ENCODE results near the gene MED15.
"Not testable (repeated sequence)": the region's sequence is repeated elsewhere in the genome, so short reads cannot be mapped to it uniquely, and the experiment has no call there.

Gene MED15

DNA sequence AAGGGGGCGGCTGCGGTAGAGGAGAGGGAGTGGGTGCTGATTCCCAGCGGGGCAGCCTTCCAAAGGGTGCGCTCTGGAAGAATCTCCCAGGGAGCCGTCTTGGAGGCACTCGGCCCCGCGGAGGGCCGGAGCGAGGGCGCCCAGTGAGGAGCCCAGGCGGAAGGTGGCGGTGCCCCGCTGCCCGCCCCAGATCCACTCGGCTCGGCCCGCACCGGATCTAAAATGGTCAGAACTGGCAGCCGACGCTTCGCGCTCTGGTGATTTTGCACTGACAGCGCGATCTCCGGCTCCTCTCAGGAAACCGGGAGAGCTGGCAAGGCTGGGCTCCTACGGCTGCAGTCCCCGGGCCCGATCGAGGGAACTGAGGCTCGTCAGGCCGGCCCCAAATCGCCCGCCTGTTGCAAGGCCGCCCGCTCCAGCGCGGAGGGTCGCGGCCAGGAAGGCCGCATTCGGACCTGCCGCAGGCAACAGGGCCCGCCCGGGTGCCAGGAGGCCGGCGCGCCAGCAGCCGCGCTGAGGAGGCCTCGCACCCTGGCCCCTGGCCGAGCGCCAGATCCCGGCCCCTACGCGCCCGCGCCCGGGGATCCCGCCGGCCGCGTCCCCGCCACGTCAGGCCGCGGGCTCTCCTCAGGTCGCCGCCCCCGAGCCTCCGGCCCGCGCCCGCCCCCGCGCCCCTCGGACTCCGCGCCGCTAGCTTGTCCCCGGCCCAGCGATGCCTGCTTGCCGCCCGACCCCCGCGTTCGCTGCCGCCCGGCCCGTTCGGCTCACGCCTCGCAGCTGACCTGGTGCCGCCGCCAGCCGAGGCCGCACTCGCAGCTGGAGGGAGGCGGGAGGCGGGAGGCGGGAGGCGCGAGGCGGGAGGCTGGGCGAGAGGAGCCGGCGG is 12.2 kb upstream of the MED15 start, which contains the start of gene KLHL22:
TSS of gene KLHL22 (minus strand) at position 818 of the 883 bp plus-strand sequence. CDS start 6,584 bp downstream, outside the sequence.
- ATAC-seq (peak; percentile 51), DNase-seq (ENCODE audit: low spot score in 2 of 2) (peak; percentile 7 to 61)
- Mint-ChIP-seq H3K4me3 (peak within 1 kb of the TSS; percentile 90), H3K27ac (peak within 1 kb of the TSS; percentile 75), H3K36me3 (peaks cover 11% of the 10 kb centered on the region), H3K4me1 (peaks cover 34% of the 10 kb centered on the region), H3K9me3 (no peaks in the 10 kb centered on the region)

DNA sequence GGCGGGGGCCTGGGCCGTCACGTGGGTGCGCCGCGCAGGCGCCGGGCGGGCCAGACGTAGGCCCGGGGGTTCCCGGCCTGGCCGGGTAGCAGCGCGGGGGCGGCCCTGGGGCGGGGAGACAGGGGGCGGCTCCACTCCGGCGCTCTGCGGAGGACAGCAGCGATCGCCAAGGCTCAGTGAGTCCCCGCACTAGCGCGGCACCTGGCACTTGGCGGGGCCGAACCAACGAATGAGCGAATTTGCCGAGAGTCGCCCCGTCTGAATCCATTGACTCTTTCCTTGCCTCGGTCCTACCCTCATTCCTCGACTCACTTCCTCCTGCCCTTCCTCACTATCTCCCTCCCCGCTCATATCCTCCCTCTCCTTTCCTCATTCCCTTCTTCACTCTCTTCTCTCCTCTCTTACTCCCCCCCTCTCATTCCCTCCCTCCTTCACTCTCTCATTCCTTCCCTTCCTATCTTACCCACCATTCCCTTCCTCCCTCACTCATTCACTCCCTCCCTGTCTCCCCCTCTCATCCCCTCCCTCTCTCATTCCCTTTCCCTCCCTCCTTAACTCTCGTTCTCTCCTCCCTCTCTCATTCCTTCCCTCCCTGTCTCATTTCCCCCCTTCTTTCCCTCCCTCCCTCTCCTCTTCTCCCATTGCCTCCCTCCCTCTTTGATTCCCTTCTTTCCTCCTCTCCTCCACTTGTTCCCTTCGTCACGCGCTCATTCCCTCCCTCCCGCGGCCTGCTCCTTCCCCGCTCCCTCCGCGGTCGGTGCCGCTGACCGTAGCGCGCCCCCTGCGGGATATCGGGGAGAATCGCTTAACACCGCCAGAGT is 11.3 kb upstream of the MED15 start:
- peak; percentile 93 to 95 for DNase-seq (ENCODE audit: low spot score in 2 of 2)
- Mint-ChIP-seq H3K36me3 (peaks cover 11% of the 10 kb centered on the region), H3K4me1 (peaks cover 34% of the 10 kb centered on the region), H3K4me3 (peak overlapping the region; percentile 90), H3K9me3 (no peaks in the 10 kb centered on the region), H3K27ac (peak overlapping the region; percentile 75)
- ATAC-seq, result peak; percentile 97

DNA sequence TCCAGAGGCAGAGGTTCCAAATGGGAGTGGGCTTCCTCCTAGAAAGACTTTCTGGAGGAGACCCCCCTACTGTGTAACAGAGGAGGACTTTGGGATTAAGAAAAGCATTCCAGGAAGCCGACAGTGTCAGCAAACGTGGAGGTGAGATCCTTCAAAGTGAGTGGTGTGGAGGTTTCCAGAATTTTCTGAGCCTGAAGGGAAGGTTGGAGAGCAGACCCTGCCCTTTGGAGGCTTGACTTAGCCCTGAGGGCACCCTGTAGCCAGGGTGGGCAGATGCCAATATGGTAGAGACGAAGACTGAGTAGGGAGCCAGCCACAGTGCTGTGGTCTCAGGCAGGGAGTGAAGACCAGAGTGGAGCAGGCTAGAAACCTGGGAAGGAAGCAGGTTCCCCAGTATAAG is 10.0 kb upstream of the MED15 start:
- H3K4me1 Mint-ChIP-seq, result peaks cover 25% of the 10 kb centered on the region
- no peak overlapping the region for H3K4me3 Mint-ChIP-seq
- no peaks in the 10 kb centered on the region for H3K9me3 Mint-ChIP-seq
- DNase-seq (ENCODE audit: low spot score in 2 of 2) (no peak), ATAC-seq (no peak)
- H3K36me3 Mint-ChIP-seq, result peaks cover 11% of the 10 kb centered on the region
- peak overlapping the region; percentile 17 for H3K27ac Mint-ChIP-seq

DNA sequence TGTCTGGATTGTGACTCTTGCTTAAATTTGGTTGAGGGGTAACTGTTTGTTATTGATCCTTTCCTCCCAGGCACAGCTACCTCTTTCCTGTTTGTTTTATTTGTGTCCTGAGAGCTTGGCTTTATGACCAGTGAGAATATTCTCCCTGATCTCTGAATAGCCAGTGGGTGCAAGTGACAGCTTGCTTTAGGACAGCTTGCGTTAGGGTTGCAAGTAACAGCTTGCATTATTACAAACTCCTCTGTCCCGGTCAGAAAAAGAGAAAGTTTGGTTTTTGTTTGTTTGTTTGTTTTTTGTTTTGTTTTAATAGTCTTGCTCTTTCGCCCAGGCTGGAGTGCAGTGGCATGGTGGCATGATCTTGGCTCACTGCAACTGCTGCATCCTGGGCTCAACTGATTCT is 8.5 kb upstream of the MED15 start:
- ATAC-seq (no peak), DNase-seq (ENCODE audit: low spot score in 2 of 2) (no peak)
- peaks cover 11% of the 10 kb centered on the region for H3K36me3 Mint-ChIP-seq
- no peaks in the 10 kb centered on the region for H3K9me3 Mint-ChIP-seq
- no peak overlapping the region for H3K27ac Mint-ChIP-seq
- H3K4me1 Mint-ChIP-seq, result peaks cover 18% of the 10 kb centered on the region
- H3K4me3 Mint-ChIP-seq, result no peak overlapping the region

DNA sequence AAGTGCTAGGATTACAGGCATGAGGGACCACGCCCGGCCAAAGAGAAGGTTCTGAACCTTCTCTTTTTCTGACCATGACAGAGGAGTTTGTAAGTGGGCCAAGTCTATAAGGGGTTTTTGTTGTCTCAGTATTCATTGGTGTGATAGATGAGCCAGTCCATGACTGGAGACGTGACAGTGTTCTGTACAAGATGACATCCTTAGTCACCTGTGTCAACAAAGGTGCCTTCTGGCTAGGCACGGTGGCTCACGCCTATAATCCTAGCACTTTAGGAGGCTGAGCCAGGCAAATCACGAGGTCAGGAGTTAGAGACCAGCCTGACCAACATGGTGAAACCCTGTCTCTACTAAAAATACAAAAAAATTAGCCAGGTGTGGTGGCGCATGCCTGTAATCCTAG is 7.6 kb upstream of the MED15 start:
- peaks cover 11% of the 10 kb centered on the region for H3K36me3 Mint-ChIP-seq
- H3K9me3 Mint-ChIP-seq, result no peaks in the 10 kb centered on the region
- H3K4me3 Mint-ChIP-seq, result no peak overlapping the region
- peaks cover 12% of the 10 kb centered on the region for H3K4me1 Mint-ChIP-seq
- no peak for ATAC-seq
- no peak for DNase-seq (ENCODE audit: low spot score in 2 of 2)
- H3K27ac Mint-ChIP-seq, result no peak overlapping the region

DNA sequence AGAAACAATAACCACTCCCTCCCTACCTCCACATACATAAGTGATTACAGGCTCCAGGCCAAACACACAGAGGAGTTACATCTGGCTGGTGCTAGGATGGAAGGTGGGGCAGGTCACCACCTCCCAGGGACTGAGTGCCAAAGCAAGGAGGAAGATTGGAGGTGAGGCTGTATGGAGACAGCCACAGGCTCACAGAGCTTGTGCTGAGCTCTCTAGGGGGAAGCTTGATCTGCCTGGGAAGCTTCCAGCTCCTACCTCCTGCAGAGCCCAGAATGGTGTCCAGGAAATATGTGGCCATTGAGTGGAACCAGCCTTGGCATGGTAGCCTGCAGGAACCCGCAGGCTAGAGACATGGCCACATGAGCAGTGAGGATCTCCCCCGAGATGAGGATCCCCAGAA is 3.6 kb upstream of the MED15 start:
- ATAC-seq, result no peak
- Mint-ChIP-seq H3K4me3 (no peak overlapping the region), H3K27ac (no peak overlapping the region), H3K9me3 (no peaks in the 10 kb centered on the region), H3K4me1 (peaks cover 17% of the 10 kb centered on the region), H3K36me3 (peaks cover 22% of the 10 kb centered on the region)
- DNase-seq (ENCODE audit: low spot score in 2 of 2), result no peak

DNA sequence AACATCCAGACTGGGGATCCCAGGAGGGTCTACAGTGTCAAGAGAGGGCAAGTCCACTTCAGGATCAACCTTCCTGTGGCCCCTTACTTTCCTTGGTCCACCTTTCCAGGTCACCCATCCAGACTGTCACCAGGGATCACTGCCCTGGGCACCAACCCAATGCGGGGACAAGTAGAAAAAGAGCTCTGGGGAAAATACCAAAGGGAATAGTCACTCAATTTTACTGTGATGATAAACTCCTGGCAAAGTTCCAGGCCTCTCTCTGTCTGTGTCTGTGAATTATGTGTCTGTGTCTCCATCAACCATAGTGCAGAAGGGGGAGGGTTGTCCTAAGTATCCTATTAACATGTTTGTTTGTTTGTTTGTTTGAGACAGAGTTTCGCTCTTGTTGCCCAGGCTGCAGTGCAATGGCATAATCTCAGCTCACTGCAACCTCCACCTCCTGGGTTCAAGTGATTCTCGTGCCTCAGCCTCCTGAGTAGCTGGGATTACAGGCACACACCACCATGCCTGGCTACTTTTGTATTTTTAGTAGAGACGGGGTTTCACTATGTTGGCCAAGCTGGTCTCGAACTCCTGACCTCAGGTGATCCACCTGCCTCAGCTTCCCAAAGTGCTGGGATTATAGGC is 3.0 kb upstream of the MED15 start:
- not testable (repeated sequence) for ATAC-seq; H3K4me3 Mint-ChIP-seq; H3K27ac Mint-ChIP-seq; H3K9me3 Mint-ChIP-seq; DNase-seq (ENCODE audit: low spot score in 2 of 2)
- Mint-ChIP-seq H3K36me3 (peaks cover 23% of the 10 kb centered on the region), H3K4me1 (peaks cover 23% of the 10 kb centered on the region)

DNA sequence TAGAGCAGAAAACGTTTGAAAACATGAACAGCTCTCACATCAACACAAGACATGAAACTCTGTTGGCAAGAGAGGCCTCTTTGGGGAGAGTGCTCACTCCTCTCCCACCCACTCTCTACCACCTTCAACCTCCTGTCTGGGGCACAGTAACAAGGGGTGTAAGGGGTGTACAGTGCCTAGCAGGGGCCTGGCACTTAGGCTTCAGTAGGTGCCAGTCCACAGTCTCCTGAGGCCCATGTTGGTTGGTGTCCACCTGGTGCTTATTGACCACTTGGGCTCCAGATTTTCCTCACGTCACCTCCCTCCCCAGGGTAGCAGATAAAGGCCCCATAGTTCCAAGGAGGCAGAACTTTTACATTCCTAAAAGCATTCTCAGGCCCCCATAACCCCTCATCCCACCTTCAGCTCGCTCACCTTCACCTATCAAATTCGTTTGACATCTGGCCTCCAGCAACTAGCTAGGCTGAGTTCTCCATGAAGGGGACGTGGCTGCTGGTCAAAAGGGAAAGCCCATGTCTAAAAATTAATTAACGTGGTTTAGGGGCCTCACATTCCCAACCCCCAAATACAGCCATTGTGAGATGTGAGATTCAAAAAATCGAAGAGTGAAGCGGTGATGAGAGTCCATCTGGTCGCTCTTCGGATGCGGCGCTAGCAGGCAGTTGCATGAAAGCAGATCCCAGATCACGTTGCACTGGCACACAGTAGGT is 712 bp upstream of the MED15 start:
- no peak for ATAC-seq
- H3K27ac Mint-ChIP-seq, result peak overlapping the region; percentile 97
- H3K4me1 Mint-ChIP-seq, result peaks cover 46% of the 10 kb centered on the region
- DNase-seq (ENCODE audit: low spot score in 2 of 2), result no peak
- H3K36me3 Mint-ChIP-seq, result peaks cover 44% of the 10 kb centered on the region
- H3K9me3 Mint-ChIP-seq, result no peaks in the 10 kb centered on the region
- H3K4me3 Mint-ChIP-seq, result peak overlapping the region; percentile 88

DNA sequence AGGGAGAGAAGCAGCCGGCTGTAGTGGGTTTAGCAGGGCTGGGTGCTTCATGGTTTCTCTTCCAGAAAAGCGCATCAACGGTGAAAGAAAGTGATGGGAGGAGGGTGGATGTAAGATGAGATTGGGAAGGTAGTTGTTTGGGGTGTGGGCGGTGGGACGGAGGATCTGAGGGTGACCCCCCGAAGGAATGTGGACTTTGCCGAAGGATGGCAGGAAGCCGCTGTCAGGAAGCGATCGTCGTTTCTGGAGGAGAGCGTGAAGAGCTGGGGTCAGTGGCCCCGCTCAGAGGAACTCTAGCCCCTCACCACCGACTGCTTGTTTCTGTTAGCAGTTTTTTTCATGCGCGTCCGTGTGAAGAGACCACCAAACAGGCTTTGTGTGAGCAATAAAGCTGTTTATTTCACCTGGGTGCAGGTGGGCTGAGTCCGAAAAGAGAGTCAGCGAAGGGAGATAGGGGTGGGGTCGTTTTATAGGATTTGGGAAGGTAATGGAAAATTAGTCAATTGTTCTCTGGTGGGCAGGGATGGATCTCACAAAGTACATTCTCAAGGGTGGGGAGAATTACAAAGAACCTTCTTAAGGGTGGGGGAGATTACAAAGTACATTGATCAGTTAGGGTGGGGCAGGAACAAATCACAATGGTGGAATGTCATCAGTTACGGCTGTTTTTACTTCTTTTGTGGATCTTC is 801 bp downstream of the MED15 start:
- not testable (repeated sequence) for H3K9me3 Mint-ChIP-seq; ATAC-seq; DNase-seq (ENCODE audit: low spot score in 2 of 2)
- Mint-ChIP-seq H3K4me3 (peak overlapping the region; percentile 88), H3K36me3 (peaks cover 56% of the 10 kb centered on the region), H3K4me1 (peaks cover 56% of the 10 kb centered on the region), H3K27ac (peak overlapping the region; percentile 97)

DNA sequence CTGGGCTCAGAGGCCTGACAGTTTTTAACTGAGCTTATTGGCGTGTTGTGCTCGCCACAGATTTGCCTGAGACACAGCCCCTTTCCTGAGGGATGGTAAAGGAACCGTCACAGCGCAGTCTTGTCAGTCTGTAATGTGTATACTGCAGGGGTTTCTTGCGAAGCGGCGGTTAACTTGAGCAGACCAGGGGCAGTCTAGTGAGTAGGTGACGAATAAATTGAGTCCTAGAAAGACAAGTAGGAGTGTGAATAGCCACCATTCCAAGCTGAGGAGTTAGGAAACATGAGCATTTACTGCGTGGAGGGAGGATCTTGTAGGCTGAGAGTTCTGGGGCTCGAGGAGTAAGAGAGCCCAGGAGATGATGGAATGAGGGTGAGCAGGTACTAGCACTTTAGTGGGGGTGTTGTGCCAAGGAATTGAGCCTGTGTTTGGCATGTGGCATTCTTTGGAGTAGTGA is 1.4 kb downstream of the MED15 start:
- Mint-ChIP-seq H3K4me3 (peak overlapping the region; percentile 88), H3K27ac (peak overlapping the region; percentile 97), H3K4me1 (peaks cover 62% of the 10 kb centered on the region)

DNA sequence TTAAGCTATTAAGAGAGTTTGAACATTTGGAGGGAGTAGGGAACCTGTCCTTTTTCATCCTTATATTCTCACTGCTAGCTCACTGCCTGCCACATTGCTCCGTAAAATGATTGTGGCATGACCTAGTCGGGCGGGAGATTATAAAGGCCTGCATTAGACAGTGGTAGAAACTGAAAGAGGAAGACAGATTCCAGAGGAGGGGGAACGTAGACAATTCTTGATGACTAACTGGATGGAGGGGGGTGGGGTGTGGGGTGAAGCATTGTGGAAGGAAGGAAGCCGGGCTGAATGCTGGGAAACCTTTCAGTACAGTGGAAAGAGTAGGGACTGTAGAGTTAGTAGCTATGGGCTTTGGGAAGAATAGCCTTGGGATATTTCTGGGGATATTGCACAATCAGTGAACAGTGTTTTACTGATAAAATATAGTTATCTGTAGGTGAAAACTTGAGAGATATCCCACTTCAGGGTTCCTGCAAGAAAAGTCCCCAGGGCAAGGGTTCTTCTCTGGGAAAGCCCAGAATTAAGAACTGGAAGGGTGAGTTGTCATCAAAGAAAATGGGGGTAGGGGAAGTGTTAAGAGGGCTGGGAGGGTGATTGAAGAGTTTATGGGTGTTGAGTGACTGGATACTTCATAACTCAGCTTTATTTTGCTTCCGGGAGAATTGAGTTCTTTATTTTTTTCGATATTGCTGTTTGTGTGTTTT is 2.1 kb downstream of the MED15 start:
- ATAC-seq (peak; percentile 48), DNase-seq (ENCODE audit: low spot score in 2 of 2) (no peak)
- H3K9me3 Mint-ChIP-seq, result no peaks in the 10 kb centered on the region
- peak overlapping the region; percentile 88 for H3K4me3 Mint-ChIP-seq
- peaks cover 68% of the 10 kb centered on the region for H3K4me1 Mint-ChIP-seq
- peaks cover 68% of the 10 kb centered on the region for H3K36me3 Mint-ChIP-seq
- H3K27ac Mint-ChIP-seq, result peak overlapping the region; percentile 97

More for the DNA sequence above, 1.4 kb downstream of the MED15 start:
- ATAC-seq, result no peak
- DNase-seq (ENCODE audit: low spot score in 2 of 2), result no peak
- Mint-ChIP-seq H3K9me3 (no peaks in the 10 kb centered on the region), H3K36me3 (peaks cover 62% of the 10 kb centered on the region)

DNA sequence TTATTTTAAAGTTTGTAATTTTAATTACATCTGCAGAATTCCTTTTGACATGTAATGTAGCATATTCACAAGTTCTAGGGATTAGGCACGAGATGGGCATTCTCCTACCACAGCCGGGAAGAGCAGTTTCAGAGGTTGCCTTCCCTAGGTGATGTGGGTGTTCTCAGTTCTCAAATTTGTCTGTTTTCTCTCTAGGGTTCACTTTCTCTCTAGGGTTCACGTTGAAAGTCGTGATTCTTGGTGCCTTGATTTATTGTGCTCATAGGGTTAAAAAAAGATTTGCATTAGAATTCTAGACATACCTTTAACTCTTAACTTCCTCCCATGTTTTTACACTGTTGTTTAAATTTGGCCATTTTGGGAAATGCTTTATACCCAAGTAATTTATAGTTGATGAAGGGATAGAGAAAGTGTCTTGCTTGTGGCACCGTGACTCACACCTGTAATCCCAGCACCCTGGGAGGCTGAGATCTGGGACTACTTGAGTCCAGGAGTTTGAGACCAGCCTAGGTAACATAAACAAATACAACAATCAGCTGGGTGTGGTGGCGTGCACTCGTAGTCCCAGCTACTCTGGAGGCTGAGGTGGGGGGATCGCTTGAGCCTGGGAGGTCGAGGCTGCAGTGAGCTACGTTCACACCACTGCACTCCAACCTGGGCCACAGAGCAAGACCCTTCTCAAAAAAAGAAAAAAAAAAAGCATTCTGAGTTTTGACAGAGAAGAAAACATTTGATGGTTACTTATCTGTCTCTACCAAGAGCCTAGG is 3.6 kb downstream of the MED15 start:
- no peaks in the 10 kb centered on the region for H3K9me3 Mint-ChIP-seq
- ATAC-seq, result no peak
- peaks cover 83% of the 10 kb centered on the region for H3K36me3 Mint-ChIP-seq
- H3K27ac Mint-ChIP-seq, result no peak overlapping the region
- no peak for DNase-seq (ENCODE audit: low spot score in 2 of 2)
- H3K4me3 Mint-ChIP-seq, result peak overlapping the region; percentile 88
- H3K4me1 Mint-ChIP-seq, result peaks cover 78% of the 10 kb centered on the region

DNA sequence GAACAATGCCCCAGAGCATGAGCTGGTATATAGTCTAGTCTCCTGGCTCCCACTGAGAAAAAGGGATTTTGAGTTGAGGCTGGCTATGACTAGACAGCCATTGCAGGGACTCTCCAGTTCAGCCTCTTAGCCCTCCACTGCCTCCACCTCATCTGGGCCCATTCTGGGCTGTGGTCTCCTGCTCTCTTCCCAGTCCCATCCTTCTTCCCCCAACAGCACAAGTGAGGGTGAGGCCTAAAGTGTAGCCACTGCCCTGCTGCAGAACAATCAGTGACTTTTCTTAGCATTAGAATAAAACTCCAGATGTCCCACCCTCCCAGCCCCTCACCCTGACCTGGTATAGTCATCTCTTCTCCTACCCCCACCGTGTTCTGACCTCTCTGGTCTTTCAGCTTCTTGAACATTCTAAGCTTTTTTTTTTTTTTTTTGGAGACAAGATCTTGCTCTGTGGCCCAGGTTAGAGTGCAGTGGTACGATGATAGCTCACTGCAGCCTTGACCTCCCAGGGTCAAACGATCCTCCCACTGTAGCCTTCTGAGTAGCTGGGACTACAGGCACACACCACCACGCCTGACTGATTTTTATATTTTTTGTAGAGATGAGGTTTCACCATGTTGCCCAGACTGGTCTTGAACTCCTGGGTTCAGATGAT is 4.3 kb downstream of the MED15 start:
- no peak for DNase-seq (ENCODE audit: low spot score in 2 of 2)
- H3K36me3 Mint-ChIP-seq, result peaks cover 89% of the 10 kb centered on the region
- no peak overlapping the region for H3K27ac Mint-ChIP-seq
- H3K4me1 Mint-ChIP-seq, result peaks cover 78% of the 10 kb centered on the region
- ATAC-seq, result no peak
- H3K9me3 Mint-ChIP-seq, result no peaks in the 10 kb centered on the region
- H3K4me3 Mint-ChIP-seq, result no peak overlapping the region
